Stimulated activated CD8-positive, alpha-beta memory T cell treated with anti-CD3 and anti-CD28 coated beads, Interleukin-2, amount 100 ng/mL, for 48 hours (primary cell): Measurements from ENCODE around the gene FAM222B.

Experiments
- DNase-seq, 2 donors: peaks; one replicate each; pipeline ENCODE4 v3.0.0-alpha.2; 2020; ENCODE audit warnings: low read depth in 2 of 2

Gene FAM222B

DNA sequence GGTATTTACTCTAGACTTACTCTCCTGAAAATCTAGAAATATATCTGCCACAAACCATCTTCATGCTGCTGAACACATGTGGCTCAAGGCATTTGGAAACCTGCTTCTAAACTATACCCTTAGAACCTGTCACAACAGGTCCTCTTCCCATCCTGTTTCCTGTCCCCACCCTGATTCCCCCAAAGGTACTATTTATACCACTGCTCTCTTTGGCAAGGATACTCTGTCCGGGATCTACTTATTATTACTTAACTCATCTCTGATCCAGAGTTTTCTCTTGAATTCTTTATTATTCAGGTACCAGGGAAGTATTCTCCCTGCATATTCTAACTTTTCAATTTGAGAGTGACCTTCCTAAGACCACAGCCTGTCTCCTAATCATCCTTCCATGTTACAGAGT lies 65.4 kb downstream of the FAM222B start:
- DNase-seq: no peak

- no peak for DNase-seq
These were observed 68.4 kb downstream of the FAM222B start for GRCh38 chr17:28774206-28774605.

GRCh38 chr17:28773736-28774135 lies 68.9 kb downstream of the FAM222B start:
- DNase-seq: no peak

GRCh38 chr17:28765038-28765437 lies 77.6 kb downstream of the FAM222B start:
- no peak for DNase-seq

GRCh38 chr17:28763804-28764266 lies 78.8 kb downstream of the FAM222B start:
- DNase-seq: peak; percentile 51 to 62

GRCh38 chr17:28763137-28763799 lies 79.3 kb downstream of the FAM222B start:
- DNase-seq: no peak

DNA sequence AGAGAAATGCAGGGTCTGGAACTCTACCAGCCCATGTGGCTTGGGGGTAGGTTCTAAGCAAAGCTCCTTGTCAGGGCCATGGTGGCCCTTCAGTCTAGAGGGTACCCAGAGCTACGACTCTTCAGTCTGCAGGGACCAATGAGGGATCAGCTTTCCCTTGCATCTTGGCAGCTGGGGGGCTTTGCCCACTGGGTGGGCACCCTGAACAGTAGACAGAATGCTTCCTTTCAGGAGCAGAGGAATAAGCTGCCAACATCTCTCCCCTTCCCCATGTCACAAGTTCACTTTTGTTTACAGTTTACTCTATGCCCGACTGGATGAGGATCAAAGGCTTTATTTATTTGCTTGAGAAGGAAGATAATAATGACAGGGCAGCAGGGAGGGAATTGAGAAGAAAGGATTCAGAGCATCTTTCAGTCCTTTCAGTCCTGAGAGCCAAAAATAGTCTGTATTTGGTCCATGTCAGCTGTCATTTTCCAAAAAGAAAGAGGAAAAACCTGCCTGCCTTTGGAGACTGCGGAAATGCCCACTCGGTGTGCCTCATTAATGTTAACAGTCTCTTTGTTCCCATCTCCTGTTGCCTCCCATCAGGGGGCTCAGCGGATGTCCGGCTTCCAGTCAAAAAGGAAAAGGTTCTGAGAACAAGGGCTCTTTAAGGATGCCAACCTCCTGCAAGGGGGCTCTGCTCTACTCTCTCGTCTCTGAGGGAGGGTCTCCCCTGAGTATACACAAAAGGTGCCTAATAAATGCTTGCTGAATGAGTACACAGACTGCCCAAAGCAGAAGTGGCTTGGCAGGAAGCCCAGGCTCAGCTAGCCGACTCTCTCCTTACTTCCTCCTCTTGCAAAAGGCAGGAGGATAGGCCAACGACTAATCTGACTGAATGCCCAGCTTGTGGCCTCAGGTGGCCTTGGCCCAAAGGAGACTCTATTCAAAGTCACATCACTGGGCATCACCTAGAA lies 81.7 kb downstream of the FAM222B start:
- no peak for DNase-seq

GRCh38 chr17:28759256-28759865 lies 83.2 kb downstream of the FAM222B start:
- no peak for DNase-seq

- no peak for DNase-seq
These were observed 84.0 kb downstream of the FAM222B start for GRCh38 chr17:28758411-28759121.

- DNase-seq: no peak
These were observed 86.4 kb downstream of the FAM222B start for GRCh38 chr17:28756049-28756804.

DNA sequence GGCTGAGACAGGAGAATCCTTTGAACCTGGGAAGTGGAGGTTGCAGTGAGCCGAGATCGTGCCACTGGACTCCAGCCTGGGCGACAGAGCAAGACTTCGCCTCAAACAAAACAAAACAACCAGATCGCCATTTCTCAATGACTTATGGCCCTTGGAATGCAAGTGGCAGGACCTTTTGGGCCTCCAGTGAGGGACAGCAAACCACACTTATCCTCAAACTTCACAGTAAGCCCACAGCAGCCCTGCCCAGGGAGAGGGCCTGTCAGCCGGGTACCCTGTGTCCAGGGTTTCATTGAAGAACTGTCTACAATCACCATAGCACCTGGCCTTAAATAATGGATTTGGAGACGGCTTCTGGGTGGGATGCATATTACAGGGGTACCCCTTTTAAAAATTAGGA lies 87.1 kb downstream of the FAM222B start:
- no peak for DNase-seq

- no peak for DNase-seq
These were observed 90.8 kb downstream of the FAM222B start for GRCh38 chr17:28751600-28752366.

- peak; percentile 79 to 85 for DNase-seq
These were observed 92.2 kb downstream of the FAM222B start for GRCh38 chr17:28750178-28751047.

GRCh38 chr17:28749516-28750177 lies 92.9 kb downstream of the FAM222B start:
- no peak for DNase-seq

DNA sequence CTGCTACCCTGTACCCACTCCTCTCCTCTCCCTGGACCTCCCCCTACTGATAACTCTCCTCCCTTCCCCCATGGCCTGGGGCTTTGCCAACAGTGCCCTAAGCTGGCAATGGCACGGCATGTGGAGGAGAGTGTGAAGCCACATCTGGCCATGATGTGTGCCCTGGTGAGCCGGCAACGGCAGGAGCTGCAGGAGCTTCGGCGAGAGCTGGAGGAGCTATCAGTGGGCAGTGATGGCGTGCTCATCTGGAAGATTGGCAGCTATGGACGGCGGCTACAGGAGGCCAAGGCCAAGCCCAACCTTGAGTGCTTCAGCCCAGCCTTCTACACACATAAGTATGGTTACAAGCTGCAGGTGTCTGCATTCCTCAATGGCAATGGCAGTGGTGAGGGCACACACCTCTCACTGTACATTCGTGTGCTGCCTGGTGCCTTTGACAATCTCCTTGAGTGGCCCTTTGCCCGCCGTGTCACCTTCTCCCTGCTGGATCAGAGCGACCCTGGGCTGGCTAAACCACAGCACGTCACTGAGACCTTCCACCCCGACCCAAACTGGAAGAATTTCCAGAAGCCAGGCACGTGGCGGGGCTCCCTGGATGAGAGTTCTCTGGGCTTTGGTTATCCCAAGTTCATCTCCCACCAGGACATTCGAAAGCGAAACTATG lies 93.6 kb downstream of the FAM222B start:
- DNase-seq: no peak

GRCh38 chr17:28747801-28748750 lies 94.5 kb downstream of the FAM222B start:
- no peak for DNase-seq
